HG02970 (cell line): ENCODE results near the gene THAP11.

Experiments
- ATAC-seq: cut with Tn5 transposase; IDR thresholded peaks from one replicate; pipeline ENCODE4 v1.9.1; 2021; ENCODE audit warnings: mild to moderate bottlenecking, moderate library complexity, moderate number of reproducible peaks; ENCODE audit not compliant: unreplicated experiment, low FRiP score

The THAP11 gene

DNA sequence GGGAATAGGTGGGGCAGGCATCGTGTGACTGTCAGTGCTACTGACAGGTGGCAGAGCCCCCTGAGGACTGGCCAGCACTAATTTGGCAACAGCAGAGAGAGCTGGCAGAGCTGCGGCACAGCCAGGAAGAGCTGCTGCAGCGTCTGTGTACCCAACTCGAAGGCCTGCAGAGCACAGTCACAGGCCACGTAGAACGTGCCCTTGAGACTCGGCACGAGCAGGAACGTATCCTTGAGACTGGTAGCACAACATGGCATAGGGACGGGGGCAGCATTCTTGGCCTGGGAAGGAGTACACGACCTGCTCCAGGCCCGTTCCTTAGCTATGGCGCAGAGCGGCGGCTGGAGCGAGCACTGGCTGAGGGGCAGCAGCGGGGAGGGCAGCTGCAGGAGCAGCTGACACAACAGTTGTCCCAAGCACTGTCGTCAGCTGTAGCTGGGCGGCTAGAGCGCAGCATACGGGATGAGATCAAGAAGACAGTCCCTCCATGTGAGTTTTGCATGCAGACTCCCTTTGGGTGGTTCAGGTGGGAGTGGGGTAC lies 39.6 kb downstream of the THAP11 start:
- ATAC-seq, result no peak

- ATAC-seq, result no peak
Observed at GRCh38 chr16:67882374-67883145, 40.4 kb downstream of the THAP11 start.

DNA sequence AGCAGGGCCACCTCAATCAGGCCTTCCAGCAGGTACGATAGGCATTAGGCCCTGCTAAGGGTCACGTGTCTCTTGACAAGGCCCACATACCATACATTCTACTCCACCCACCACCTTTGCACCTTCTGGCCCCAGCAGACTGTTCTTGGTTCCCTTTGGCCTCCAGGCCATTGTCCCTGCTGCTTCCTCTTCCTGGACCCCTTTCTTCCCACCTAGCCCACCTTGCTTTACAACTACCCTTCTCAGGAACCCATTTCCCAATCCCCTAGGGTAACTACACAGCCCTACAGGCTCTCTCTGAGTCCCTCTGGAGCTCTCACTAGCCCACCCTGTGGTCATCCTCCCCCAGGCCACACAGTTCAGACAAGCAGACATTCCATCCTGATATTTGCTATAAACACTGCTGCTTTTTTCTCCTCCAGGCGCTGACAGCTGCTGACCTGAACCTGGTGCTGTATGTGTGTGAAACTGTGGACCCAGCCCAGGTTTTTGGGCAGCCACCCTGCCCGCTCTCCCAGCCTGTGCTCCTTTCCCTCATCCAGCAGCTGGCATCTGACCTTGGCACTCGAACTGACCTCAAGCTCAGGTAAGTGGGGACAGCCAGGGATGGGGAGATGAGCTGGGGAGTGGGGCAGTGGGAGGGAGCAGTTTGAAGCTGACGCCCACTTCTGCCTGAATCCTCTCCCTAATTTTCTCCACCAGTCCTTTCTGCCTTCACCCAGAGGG lies 41.2 kb downstream of the THAP11 start:
- ATAC-seq, result no peak

DNA sequence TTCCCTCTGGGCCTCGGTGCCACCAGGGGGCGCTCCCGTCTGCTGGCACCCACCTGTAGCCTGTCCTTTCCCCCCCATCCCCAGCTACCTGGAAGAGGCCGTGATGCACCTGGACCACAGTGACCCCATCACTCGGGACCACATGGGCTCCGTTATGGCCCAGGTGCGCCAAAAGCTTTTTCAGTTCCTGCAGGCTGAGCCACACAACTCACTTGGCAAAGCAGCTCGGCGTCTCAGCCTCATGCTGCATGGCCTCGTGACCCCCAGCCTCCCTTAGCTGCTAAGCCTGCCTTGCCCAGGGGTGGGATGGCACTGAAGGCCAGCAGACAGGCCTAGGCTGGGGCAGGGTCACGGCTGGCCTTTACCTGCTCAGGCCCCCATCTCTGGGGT lies 41.7 kb downstream of the THAP11 start:
- no peak for ATAC-seq

DNA sequence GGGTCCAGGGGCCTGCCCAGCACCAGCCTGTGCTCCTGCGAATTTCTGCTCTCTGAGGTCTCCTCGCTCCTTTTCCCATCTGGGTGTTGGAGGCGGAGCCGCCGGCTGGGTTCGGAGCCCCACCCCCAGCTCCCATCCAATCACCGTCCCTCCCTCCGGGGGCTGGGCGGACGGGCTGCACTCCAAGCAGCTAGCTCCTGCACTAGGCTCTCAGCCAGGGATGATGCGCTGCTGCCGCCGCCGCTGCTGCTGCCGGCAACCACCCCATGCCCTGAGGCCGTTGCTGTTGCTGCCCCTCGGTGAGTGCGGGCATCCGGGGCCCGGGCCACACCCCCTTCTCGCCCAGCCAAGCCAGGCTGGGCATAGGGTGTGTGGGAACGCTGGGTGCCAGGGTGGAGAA lies 42.6 kb downstream of the THAP11 start, which contains the start of gene NRN1L:
NRN1L (plus strand) TSS at position 202 of the 400 bp plus-strand sequence; CDS start at position 221, 19 bp downstream.
- no peak for ATAC-seq

GRCh38 chr16:67885545-67885944 lies 43.4 kb downstream of the THAP11 start:
- ATAC-seq, result no peak

DNA sequence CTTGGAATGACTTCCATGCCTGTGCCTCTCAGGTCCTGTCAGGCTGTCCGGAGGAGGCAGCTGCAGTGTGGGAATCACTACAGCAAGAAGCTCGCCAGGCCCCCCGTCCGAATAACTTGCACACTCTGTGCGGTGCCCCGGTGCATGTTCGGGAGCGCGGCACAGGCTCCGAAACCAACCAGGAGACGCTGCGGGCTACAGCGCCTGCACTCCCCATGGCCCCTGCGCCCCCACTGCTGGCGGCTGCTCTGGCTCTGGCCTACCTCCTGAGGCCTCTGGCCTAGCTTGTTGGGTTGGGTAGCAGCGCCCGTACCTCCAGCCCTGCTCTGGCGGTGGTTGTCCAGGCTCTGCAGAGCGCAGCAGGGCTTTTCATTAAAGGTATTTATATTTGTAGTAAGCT lies 43.9 kb downstream of the THAP11 start:
- no peak for ATAC-seq

- no peak for ATAC-seq
Observed at GRCh38 chr16:67886387-67886786, 44.3 kb downstream of the THAP11 start.

GRCh38 chr16:67888331-67888730 lies 46.2 kb downstream of the THAP11 start:
- no peak for ATAC-seq

GRCh38 chr16:67892375-67892774 lies 50.3 kb downstream of the THAP11 start:
- ATAC-seq, result no peak

DNA sequence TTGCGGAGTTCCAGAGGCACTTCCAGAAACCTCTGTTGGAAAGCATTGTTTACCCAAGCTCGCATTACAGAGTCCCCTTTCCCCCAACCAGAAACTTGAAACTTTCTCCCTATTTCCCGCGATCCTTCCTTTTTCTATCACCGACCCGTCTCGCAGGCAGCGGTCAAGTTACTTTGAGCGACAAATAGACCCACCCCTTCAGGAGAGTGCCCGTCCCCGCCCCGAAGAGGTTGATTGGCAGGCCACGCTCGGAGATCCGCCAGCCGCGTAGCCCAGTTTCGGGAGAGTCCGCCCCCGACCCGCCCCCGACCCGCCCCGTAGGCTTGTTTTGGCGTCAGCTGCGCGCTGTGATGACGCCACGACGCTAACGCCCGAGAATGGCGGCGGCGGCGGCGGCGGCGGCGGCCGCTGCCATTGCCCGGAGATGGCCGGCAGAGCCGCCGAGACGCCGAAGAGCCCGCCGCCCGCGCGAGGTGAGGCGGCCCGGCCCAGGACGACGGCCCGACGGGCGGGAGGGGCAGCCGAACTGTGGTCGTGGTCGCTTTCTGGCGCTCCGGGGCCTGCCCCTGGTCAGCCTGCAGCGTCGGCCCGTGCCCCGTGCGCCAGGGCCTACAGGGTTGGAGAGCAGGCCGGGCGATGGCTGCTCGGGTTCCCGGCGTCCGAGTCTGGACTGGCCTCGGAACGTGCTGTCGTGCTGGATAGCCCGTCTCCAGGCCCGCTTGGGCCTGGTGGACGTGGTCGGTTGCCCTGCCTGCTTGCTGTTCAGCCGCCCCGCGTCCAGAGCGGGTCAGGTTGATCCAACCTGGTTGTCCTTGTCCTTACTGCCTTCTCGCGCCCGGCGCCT lies 51.0 kb downstream of the THAP11 start, which contains the start of gene PSKH1:
PSKH1 (plus strand) TSS at position 356 of the 844 bp plus-strand sequence. CDS start 15,496 bp downstream, outside the sequence.
- ATAC-seq, result peak; percentile 77
